HepG2 (cell line): ENCODE data around the gene HEATR1. TPM values are rescaled to one million over a fixed set of nuclear protein-coding genes. Genes with fewer than 3 reads are reported as not detected.

Experiments
- ATF1 ChIP-seq: IDR thresholded peaks from 2 replicates; pipeline ENCODE4 v1.6.1; 2016; ENCODE audit warnings: mild to moderate bottlenecking, control low read depth
- CEBPG ChIP-seq: IDR thresholded peaks from 2 replicates; pipeline ENCODE4 v1.6.1; 2016
- EP300 ChIP-seq, 3 experiments: sonication (generic) in 1 of 3; formaldehyde crosslinking in 1 of 3; IDR thresholded peaks; 2 replicates each; pipeline versions ENCODE4 v1.5.1 to v1.6.1; 2011 to 2020; ENCODE audit warnings: low read depth in 2 of 3, low read length in 2 of 3, borderline replicate concordance in 1 of 3, improper control_type of control experiment in 1 of 3, mild to moderate bottlenecking in 1 of 3, missing genetic modification reagents in 1 of 3, moderate library complexity in 1 of 3
- HOXA7 ChIP-seq: sonication (generic); formaldehyde crosslinking; IDR thresholded peaks from 2 replicates; pipeline ENCODE4 v1.8.1; 2022; ENCODE audit warnings: mild to moderate bottlenecking, missing genetic modification reagents, moderate library complexity
- MAFG ChIP-seq: sonication (generic); formaldehyde crosslinking; IDR thresholded peaks from 2 replicates; pipeline ENCODE4 v1.5.1; 2020; ENCODE audit warnings: mild to moderate bottlenecking, missing genetic modification reagents
- MEIS2 ChIP-seq: sonication (generic); formaldehyde crosslinking; IDR thresholded peaks from 2 replicates; pipeline ENCODE4 v1.9.0; 2021; ENCODE audit warnings: mild to moderate bottlenecking, missing genetic modification reagents
- NR2F1 ChIP-seq, 2 experiments: fragments of 450-650 bp in 1 of 2; formaldehyde crosslinking in 1 of 2; IDR thresholded peaks; 2 replicates each; pipeline versions ENCODE4 v1.5.0 to v1.6.1; 2016 to 2020; ENCODE audit warnings: mild to moderate bottlenecking in 1 of 2, missing compliant biosample characterization in 1 of 2, missing genetic modification reagents in 1 of 2, moderate library complexity in 1 of 2
- RXRB ChIP-seq: IDR thresholded peaks from 2 replicates; pipeline ENCODE4 v1.6.1; 2016; ENCODE audit warnings: borderline replicate concordance, missing genetic modification reagents, missing compliant biosample characterization
- TBL1XR1 ChIP-seq: fragments of 150-350 bp; IDR thresholded peaks from 2 replicates; pipeline ENCODE4 v1.6.1; 2014; ENCODE audit warnings: borderline replicate concordance, low read length; ENCODE audit not compliant: partially characterized antibody
- TCF12 ChIP-seq, 2 experiments: fragments of 450-650 bp in 1 of 2; sonication (generic) in 1 of 2; formaldehyde crosslinking in 1 of 2; IDR thresholded peaks; 2 replicates each; pipeline versions ENCODE4 v1.6.1 to v1.8.0; 2017 to 2022; ENCODE audit warnings: antibody characterized with exemption in 1 of 2, mild to moderate bottlenecking in 1 of 2, missing genetic modification reagents in 1 of 2, moderate library complexity in 1 of 2
- TOE1 ChIP-seq: sonication (generic); formaldehyde crosslinking; IDR thresholded peaks from 2 replicates; pipeline ENCODE4 v1.4.0; 2020; ENCODE audit warnings: mild to moderate bottlenecking, missing genetic modification reagents
- ZNF296 ChIP-seq: sonication (generic); formaldehyde crosslinking; conservative IDR thresholded peaks from 2 replicates; pipeline ENCODE4 v1.5.0; 2020; ENCODE audit warnings: mild to moderate bottlenecking, missing genetic modification reagents
- ZNF33B ChIP-seq: sonication (generic); formaldehyde crosslinking; IDR thresholded peaks from 2 replicates; pipeline ENCODE4 v1.5.1; 2020; ENCODE audit warnings: mild to moderate bottlenecking, missing genetic modification reagents
- ZNF543 ChIP-seq: sonication (generic); formaldehyde crosslinking; IDR thresholded peaks from 2 replicates; pipeline ENCODE4 v1.4.0; 2020; ENCODE audit warnings: mild to moderate bottlenecking, missing genetic modification reagents
- ZNF549 ChIP-seq: sonication (generic); formaldehyde crosslinking; IDR thresholded peaks from 2 replicates; pipeline ENCODE4 v1.5.0; 2020; ENCODE audit warnings: missing genetic modification reagents
- ZNF768 ChIP-seq: sonication (generic); formaldehyde crosslinking; IDR thresholded peaks from 2 replicates; pipeline ENCODE4 v1.4.0; 2020; ENCODE audit warnings: missing genetic modification reagents
- polyA plus RNA-seq, 8 experiments: library from polyadenylated mRNA; depleted of rRNA in 3 of 8; stranded (reverse) in 7 of 8; unstranded in 1 of 8; fragments of >200 nt; fragmentation: Illumina TruSeq in 4 of 8; extraction: Trizol in 4 of 8; gene quantifications; 2 replicates each; pipeline versions ENCODE4 v1.2.1 to v1.2.3, GENCODE V29; 2011 to 2016; ENCODE audit warnings: low read depth in 4 of 8, missing spikeins in 1 of 8, mixed read lengths in 1 of 8; ENCODE audit not compliant: insufficient read depth in 1 of 8
- total RNA-seq, 5 experiments: library from RNA; depleted of rRNA; stranded (reverse); fragments of >200 nt; fragmentation: Illumina TruSeq; extraction: Trizol; gene quantifications; 2 replicates each; pipeline ENCODE4 v1.2.3, GENCODE V29; 2016; ENCODE audit warnings: low read depth in 1 of 5
- TF ChIP-seq, protein P1 (sequence below): sonication (generic); IDR thresholded peaks from 2 replicates; pipeline ENCODE4 v1.6.1; 2016; ENCODE audit warnings: low read depth, borderline replicate concordance
- TF ChIP-seq, protein P2 (sequence below): IDR thresholded peaks from 2 replicates; pipeline ENCODE4 v1.6.1; 2016; ENCODE audit warnings: missing compliant biosample characterization, missing genetic modification reagents, borderline replicate concordance
- TF ChIP-seq, protein P3 (sequence below): sonication (generic); formaldehyde crosslinking; IDR thresholded peaks from 2 replicates; pipeline ENCODE4 v1.4.0; 2020; ENCODE audit warnings: missing genetic modification reagents
- TF ChIP-seq, protein P4 (sequence below): sonication (generic); formaldehyde crosslinking; IDR thresholded peaks from 2 replicates; pipeline ENCODE4 v1.5.1; 2020; ENCODE audit warnings: missing genetic modification reagents, mild to moderate bottlenecking, borderline replicate concordance
- TF ChIP-seq, protein P5 (sequence below): sonication (generic); formaldehyde crosslinking; IDR thresholded peaks from 2 replicates; pipeline ENCODE4 v1.4.0; 2020; ENCODE audit warnings: missing genetic modification reagents

HEATR1 gene
- total and polyA plus RNA-seq, 2 of the 13 experiments (the other 11 are each of a cell fraction or from before 2014, with no cell fraction given) = 10.2 to 45.8 TPM

DNA sequence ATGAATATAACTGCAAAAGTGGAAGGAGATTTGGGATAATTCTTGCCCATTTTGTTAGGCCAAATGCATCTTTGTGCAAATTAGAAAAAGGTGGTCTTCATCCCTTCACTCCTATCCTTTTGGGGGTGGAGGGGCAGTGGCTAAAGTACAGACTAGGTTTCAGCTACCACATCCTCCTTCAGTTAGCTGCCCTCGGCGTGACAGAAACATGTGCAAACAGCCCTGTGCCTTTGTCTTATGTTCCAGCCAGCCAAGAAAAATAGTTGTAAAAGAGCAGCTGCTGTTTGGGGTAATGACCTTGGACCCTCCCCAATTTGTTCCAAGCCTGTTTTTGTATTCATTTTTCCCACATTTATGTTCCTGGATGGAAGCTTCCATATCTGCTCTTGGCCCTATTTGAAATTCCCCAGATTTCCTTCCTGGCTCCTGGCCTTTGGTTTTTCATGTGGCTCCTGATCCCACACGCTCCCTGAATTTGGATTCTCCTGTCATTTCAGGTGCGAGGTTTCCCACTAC lies 88.8 kb downstream of the HEATR1 start (continued):
- TF ChIP-seq, protein P1, sequence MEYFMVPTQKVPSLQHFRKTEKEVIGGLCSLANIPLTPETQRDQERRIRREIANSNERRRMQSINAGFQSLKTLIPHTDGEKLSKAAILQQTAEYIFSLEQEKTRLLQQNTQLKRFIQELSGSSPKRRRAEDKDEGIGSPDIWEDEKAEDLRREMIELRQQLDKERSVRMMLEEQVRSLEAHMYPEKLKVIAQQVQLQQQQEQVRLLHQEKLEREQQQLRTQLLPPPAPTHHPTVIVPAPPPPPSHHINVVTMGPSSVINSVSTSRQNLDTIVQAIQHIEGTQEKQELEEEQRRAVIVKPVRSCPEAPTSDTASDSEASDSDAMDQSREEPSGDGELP = no peak
- no peak for TF ChIP-seq HOXA7 (CRISPR knock-in tag)
- TF ChIP-seq TOE1 (CRISPR knock-in tag) = no peak
- TF ChIP-seq ZNF549 = no peak
- TF ChIP-seq ZNF768 (CRISPR knock-in tag) = no peak
- TF ChIP-seq TCF12 (IDR thresholded peaks at IDR 0.05) = no peak
- TF ChIP-seq TCF12 (CRISPR knock-in tag; IDR thresholded peaks at IDR 0.05) = no peak
- TF ChIP-seq, protein P2, sequence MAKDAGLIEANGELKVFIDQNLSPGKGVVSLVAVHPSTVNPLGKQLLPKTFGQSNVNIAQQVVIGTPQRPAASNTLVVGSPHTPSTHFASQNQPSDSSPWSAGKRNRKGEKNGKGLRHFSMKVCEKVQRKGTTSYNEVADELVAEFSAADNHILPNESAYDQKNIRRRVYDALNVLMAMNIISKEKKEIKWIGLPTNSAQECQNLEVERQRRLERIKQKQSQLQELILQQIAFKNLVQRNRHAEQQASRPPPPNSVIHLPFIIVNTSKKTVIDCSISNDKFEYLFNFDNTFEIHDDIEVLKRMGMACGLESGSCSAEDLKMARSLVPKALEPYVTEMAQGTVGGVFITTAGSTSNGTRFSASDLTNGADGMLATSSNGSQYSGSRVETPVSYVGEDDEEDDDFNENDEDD = no peak
- peak in 1 of 2 experiments; percentile 48; a peak in 1 of 4 replicates for TF ChIP-seq EP300 (IDR thresholded peaks at IDR 0.05; ENCODE audit: low read depth in 2 of 2, low read length in 2 of 2)
- TF ChIP-seq EP300 (CRISPR knock-in tag; IDR thresholded peaks at IDR 0.05; ENCODE audit: borderline replicate concordance) = no peak
- no peak for TF ChIP-seq MAFG (CRISPR knock-in tag)
- 0 out of 2 replicates have a peak, but pooled peaks have one; percentile 53 for TF ChIP-seq RXRB (CRISPR knock-in tag)
- TF ChIP-seq, protein P3, sequence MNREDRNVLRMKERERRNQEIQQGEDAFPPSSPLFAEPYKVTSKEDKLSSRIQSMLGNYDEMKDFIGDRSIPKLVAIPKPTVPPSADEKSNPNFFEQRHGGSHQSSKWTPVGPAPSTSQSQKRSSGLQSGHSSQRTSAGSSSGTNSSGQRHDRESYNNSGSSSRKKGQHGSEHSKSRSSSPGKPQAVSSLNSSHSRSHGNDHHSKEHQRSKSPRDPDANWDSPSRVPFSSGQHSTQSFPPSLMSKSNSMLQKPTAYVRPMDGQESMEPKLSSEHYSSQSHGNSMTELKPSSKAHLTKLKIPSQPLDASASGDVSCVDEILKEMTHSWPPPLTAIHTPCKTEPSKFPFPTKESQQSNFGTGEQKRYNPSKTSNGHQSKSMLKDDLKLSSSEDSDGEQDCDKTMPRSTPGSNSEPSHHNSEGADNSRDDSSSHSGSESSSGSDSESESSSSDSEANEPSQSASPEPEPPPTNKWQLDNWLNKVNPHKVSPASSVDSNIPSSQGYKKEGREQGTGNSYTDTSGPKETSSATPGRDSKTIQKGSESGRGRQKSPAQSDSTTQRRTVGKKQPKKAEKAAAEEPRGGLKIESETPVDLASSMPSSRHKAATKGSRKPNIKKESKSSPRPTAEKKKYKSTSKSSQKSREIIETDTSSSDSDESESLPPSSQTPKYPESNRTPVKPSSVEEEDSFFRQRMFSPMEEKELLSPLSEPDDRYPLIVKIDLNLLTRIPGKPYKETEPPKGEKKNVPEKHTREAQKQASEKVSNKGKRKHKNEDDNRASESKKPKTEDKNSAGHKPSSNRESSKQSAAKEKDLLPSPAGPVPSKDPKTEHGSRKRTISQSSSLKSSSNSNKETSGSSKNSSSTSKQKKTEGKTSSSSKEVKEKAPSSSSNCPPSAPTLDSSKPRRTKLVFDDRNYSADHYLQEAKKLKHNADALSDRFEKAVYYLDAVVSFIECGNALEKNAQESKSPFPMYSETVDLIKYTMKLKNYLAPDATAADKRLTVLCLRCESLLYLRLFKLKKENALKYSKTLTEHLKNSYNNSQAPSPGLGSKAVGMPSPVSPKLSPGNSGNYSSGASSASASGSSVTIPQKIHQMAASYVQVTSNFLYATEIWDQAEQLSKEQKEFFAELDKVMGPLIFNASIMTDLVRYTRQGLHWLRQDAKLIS = no peak
- TF ChIP-seq ZNF543 = no peak
- TF ChIP-seq ZNF33B (CRISPR knock-in tag) = no peak
- TF ChIP-seq NR2F1 (CRISPR knock-in tag; IDR thresholded peaks at IDR 0.05) = no peak
- no peak for TF ChIP-seq ATF1 (CRISPR knock-in tag)
- no peak for TF ChIP-seq ZNF296
- TF ChIP-seq TBL1XR1 = no peak
- TF ChIP-seq, protein P4, sequence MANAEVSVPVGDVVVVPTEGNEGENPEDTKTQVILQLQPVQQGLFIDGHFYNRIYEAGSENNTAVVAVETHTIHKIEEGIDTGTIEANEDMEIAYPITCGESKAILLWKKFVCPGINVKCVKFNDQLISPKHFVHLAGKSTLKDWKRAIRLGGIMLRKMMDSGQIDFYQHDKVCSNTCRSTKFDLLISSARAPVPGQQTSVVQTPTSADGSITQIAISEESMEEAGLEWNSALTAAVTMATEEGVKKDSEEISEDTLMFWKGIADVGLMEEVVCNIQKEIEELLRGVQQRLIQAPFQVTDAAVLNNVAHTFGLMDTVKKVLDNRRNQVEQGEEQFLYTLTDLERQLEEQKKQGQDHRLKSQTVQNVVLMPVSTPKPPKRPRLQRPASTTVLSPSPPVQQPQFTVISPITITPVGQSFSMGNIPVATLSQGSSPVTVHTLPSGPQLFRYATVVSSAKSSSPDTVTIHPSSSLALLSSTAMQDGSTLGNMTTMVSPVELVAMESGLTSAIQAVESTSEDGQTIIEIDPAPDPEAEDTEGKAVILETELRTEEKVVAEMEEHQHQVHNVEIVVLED (CRISPR knock-in tag) = peak; percentile 14; the same call in 1 of the 2 replicates
- TF ChIP-seq, protein P5, sequence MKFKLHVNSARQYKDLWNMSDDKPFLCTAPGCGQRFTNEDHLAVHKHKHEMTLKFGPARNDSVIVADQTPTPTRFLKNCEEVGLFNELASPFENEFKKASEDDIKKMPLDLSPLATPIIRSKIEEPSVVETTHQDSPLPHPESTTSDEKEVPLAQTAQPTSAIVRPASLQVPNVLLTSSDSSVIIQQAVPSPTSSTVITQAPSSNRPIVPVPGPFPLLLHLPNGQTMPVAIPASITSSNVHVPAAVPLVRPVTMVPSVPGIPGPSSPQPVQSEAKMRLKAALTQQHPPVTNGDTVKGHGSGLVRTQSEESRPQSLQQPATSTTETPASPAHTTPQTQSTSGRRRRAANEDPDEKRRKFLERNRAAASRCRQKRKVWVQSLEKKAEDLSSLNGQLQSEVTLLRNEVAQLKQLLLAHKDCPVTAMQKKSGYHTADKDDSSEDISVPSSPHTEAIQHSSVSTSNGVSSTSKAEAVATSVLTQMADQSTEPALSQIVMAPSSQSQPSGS = no peak
- TF ChIP-seq CEBPG = 0 out of 2 replicates have a peak, but pooled peaks have one; percentile 3
- TF ChIP-seq MEIS2 (CRISPR knock-in tag) = no peak
